Adrenal gland (tissue), 12 donors: ENCODE data around the gene CPXM1. TPM values are rescaled to one million over a fixed set of nuclear protein-coding genes. Genes with fewer than 3 reads are reported as not detected.
"Not testable (repeated sequence)": the region's sequence is repeated elsewhere in the genome, so short reads cannot be mapped to it uniquely, and the experiment has no call there.

Experiments
- DNase-seq, 7 donors: peaks; one replicate each; pipeline ENCODE4 v3.0.0-alpha.2; 2019 to 2020
- H3K27ac ChIP-seq, 5 donors: fragments of 200-600 bp; sonication (generic) in 4 of 5; 1 replicate in 3 of 5; 2 replicates in 2 of 5; pipeline versions ENCODE4 v1.5.1 to v1.8.0; 2016 to 2020; ENCODE audit warnings: mild to moderate bottlenecking in 1 of 5
- H3K27me3 ChIP-seq: fragments of 200-600 bp; 2 replicates; pipeline ENCODE4 v1.8.0; 2021
- H3K36me3 ChIP-seq, 2 donors: fragments of 200-600 bp; replicated peaks in 1 of 2; 1 replicate in 1 of 2; 2 replicates in 1 of 2; pipeline versions ENCODE4 v1.5.1 to v1.8.0; 2018 to 2022
- H3K4me1 ChIP-seq, 2 donors: fragments of 200-600 bp; replicated peaks in 1 of 2; 1 replicate in 1 of 2; 2 replicates in 1 of 2; pipeline versions ENCODE4 v1.5.1 to v1.8.0; 2018 to 2021
- H3K4me3 ChIP-seq, 4 donors: fragments of 200-600 bp; sonication (generic) in 3 of 4; one replicate each; pipeline ENCODE4 v1.5.1; 2016 to 2018
- H3K9me3 ChIP-seq, 3 donors: fragments of 200-600 bp; sonication (generic) in 1 of 3; replicated peaks in 1 of 3; 1 replicate in 2 of 3; 2 replicates in 1 of 3; pipeline versions ENCODE4 v1.5.1 to v1.8.0; 2016 to 2021
- POLR2A ChIP-seq, 2 donors: fragments of 450-650 bp; IDR thresholded peaks; one replicate each; pipeline ENCODE4 v1.6.1; 2017; ENCODE audit warnings: antibody characterized with exemption in 2 of 2, mild to moderate bottlenecking in 2 of 2, moderate library complexity in 1 of 2
- WGBS, 4 donors: extraction: QIAGEN DNeasy Blood & Tissue Kit in 2 of 4; methylation state at CpG; one replicate each; pipeline versions ENCODE4 v1.1.5 to v1.1.7; 2013 to 2017; 5-methylcytosine and 5-hydroxymethylcytosine counted together
- intact Hi-C, 2 donors: fragments of 100-400 bp; cut with DNase I; formaldehyde crosslinking; loops; one replicate each; pipeline versions ENCODE4 v1.14.1 to v1.15.0; 2022 to 2023
- polyA plus RNA-seq, 3 donors: library from polyadenylated mRNA; stranded (reverse); fragments of 200-250 nt in 2 of 3; fragments of 350-450 nt in 1 of 3; fragmentation: Illumina TruSeq in 1 of 3; extraction: RNeasy Lipid Tissue Mini Kit (QIAGEN cat#74804) in 1 of 3; gene quantifications; one replicate each; pipeline ENCODE4 v1.2.3, GENCODE V29; 2013 to 2014
- total RNA-seq, 9 donors: library from RNA; depleted of rRNA in 4 of 9; stranded (reverse); fragments of >200 nt in 4 of 9; fragments of 120-200 nt in 1 of 9; fragmentation: NEBNext Ultra II Directional in 1 of 9; extraction: Animal tissue kit (Norgen Biotek cat#: 25700) in 1 of 9; gene quantifications; one replicate each; pipeline versions ENCODE4 v1.1.0 to v1.2.4, GENCODE V29; 2013 to 2023
- TF ChIP-seq, protein P1 (sequence below), 6 experiments: fragments of 450-650 bp in 4 of 6; fragments of 200-600 bp in 2 of 6; sonication (generic) in 1 of 6; IDR thresholded peaks; 1 replicate in 5 of 6; 2 replicates in 1 of 6; pipeline versions ENCODE4 v1.5.1 to v1.8.0; 2016 to 2021; ENCODE audit warnings: antibody characterized with exemption in 6 of 6, mild to moderate bottlenecking in 2 of 6, moderate library complexity in 1 of 6
- donor health status: healthy with polysubstance abuse.
- donor health status: Bipolar disorder and iron deficiency.
- donor health status: DM: yes; HTN: yes; CAD: no.
- donor health status: DM: no; HTN: no; CAD: no.
- donor health status: DM: no; HTN: no; CAD: no.
- donor health status: DM: yes; HTN: yes; CAD: no.

The CPXM1 gene
- total and polyA plus RNA-seq, 12 donors, result 2.5 to 21.8 (median 11.2) TPM

DNA sequence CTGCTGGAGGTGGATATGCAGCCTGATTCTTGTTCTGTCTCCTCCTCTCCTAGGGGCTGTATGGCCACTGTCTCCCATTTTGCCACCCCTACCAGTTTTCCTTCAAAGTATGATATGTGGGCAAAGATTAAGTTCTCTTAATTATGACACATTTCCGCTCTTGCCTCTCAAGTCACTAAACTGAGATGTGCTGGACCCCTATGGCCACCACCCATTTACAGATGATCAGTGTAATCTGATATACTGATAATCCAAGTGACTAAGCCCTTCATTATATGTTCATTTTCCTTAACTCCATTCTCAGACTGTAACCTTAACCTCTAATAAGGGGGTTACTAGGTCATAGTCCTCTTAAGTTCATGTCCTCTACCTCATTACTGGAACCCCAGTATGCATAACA, 13.6 kb upstream of the CPXM1 start:
- Histone ChIP-seq H3K27me3 (no peaks in the 10 kb centered on the region), H3K27ac (peak overlapping the region in 1 of 5 donors; percentile 75), H3K36me3 (no peaks in the 10 kb centered on the region), H3K4me3 (no peak overlapping the region), H3K4me1 (peaks cover 0 to 4% of the 10 kb centered on the region in 2 donors), H3K9me3 (no peaks in the 10 kb centered on the region)
- no peak for TF ChIP-seq POLR2A (IDR thresholded peaks at IDR 0.05)
- TF ChIP-seq, protein P1, sequence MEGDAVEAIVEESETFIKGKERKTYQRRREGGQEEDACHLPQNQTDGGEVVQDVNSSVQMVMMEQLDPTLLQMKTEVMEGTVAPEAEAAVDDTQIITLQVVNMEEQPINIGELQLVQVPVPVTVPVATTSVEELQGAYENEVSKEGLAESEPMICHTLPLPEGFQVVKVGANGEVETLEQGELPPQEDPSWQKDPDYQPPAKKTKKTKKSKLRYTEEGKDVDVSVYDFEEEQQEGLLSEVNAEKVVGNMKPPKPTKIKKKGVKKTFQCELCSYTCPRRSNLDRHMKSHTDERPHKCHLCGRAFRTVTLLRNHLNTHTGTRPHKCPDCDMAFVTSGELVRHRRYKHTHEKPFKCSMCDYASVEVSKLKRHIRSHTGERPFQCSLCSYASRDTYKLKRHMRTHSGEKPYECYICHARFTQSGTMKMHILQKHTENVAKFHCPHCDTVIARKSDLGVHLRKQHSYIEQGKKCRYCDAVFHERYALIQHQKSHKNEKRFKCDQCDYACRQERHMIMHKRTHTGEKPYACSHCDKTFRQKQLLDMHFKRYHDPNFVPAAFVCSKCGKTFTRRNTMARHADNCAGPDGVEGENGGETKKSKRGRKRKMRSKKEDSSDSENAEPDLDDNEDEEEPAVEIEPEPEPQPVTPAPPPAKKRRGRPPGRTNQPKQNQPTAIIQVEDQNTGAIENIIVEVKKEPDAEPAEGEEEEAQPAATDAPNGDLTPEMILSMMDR (IDR thresholded peaks at IDR 0.05), result no peak
- peak in 1 of 7 donors; percentile 13 for DNase-seq
- intact Hi-C loops, result no loop called here
- WGBS, 4 donors, result 87 to 100% (median 96%) methylated on average over 1 of the region's 1 CpG

DNA sequence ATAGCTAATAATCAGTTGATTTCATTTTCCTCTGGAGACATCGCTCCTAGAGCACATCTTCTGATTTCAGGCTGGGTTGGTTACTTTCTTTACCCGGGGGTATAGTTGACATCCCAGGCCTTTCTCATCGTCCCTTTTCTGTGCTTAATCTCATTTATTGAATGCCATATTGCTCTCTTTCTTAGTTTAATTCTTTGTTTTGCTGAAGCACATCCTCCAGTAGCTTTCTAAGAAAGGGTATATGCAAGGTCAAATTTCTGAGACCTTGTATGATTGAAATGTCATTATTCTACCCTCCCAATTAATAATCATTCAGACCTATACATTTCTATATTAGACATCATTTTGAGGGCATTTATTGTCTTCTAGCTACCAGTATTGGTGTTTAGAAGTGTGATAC, 11.8 kb upstream of the CPXM1 start:
- Histone ChIP-seq H3K4me1 (peaks cover 0 to 4% of the 10 kb centered on the region in 2 donors), H3K36me3 (no peaks in the 10 kb centered on the region), H3K27ac (no peak overlapping the region), H3K4me3 (no peak overlapping the region), H3K9me3 (no peaks in the 10 kb centered on the region), H3K27me3 (no peaks in the 10 kb centered on the region)
- TF ChIP-seq, protein P1 (IDR thresholded peaks at IDR 0.05), result no peak
- no peak for TF ChIP-seq POLR2A (IDR thresholded peaks at IDR 0.05)
- no peak for DNase-seq
- intact Hi-C loops, result no loop called here
- WGBS, 4 donors, result 60 to 91% (median 76%) methylated on average over 3 of the region's 3 CpGs

DNA sequence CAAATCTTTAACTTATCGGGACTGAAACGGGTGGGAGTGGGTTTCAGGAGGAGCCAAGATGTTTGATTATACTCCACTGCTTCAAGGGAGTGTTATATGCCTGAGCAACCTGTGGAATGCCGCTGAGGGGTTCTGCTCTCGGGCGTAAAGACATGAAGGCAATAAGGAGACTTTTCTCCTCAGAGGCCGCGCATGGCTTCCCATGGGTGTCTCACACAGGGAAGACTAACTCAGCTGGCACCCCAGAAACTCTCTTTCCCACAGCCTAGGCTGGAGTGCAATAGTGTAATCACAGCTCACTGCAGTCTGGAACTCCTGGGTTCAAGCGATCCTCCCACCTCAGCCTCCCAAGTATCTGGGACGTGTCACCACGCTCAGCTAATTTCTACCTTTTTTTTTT, 9.3 kb upstream of the CPXM1 start:
- Histone ChIP-seq H3K4me1 (no peaks in the 10 kb centered on the region), H3K27me3 (peaks cover 8% of the 10 kb centered on the region), H3K4me3 (no peak overlapping the region), H3K27ac (no peak overlapping the region), H3K36me3 (no peaks in the 10 kb centered on the region), H3K9me3 (no peaks in the 10 kb centered on the region)
- no peak for TF ChIP-seq POLR2A (IDR thresholded peaks at IDR 0.05)
- TF ChIP-seq, protein P1 (IDR thresholded peaks at IDR 0.05), result no peak
- no peak for DNase-seq
- WGBS, 4 donors, result 76 to 89% (median 87%) methylated on average over 10 of the region's 10 CpGs
- intact Hi-C loops, result no loop called here

DNA sequence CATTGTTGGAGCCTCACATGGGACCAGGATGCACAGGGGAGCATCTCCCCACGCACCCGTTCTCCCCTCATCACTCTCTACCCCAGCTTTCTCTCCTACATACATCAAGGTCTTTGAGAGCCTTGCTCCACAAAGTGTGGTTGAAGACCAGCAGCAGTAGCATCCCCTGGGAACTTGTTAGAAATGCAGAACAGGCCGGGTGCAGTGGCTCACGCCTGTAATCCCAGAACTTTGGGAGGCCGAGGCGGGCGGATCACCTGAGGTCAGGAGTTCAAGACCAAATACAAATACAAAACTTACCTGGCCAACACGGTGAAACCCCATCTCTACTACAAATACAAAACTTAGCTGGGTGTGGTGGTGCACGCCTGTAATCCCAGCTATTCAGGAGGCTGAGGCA, 7.5 kb upstream of the CPXM1 start:
- 71 to 91% (median 77%) methylated on average over 5 to 9 of the region's 9 CpGs for WGBS, 4 donors
- intact Hi-C loops, H3K27me3 ChIP-seq, H3K9me3 ChIP-seq, DNase-seq, H3K27ac ChIP-seq, H3K4me3 ChIP-seq, H3K4me1 ChIP-seq, H3K36me3 ChIP-seq: not testable (repeated sequence)

DNA sequence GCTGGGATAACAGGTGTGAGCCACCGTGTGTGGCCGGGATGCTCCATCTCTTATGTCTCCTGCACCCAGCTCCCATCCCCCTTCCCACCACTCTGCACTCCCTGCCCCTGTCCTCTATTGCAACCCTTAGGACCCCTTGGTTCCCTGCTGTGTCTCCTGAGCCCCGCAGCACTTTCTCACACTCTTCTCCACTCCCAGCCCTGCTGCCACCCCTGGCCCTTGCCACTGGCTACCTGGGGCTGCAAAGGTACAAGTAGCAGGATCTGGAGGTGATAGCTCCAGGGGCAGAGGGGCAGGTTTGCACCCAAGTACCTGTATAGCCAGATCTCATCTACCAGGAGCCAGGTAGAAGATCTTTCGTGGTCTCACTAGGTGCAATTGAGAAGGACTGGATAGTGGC, 6.6 kb upstream of the CPXM1 start:
- Histone ChIP-seq H3K4me1 (no peaks in the 10 kb centered on the region), H3K36me3 (no peaks in the 10 kb centered on the region), H3K27ac (no peak overlapping the region), H3K4me3 (no peak overlapping the region), H3K27me3 (peaks cover 13% of the 10 kb centered on the region), H3K9me3 (no peaks in the 10 kb centered on the region)
- no peak for DNase-seq
- intact Hi-C loops, result no loop called here
- WGBS, 4 donors, result 70 to 76% (median 75%) methylated on average over 4 of the region's 4 CpGs
- no peak for TF ChIP-seq POLR2A (IDR thresholded peaks at IDR 0.05)
- TF ChIP-seq, protein P1 (IDR thresholded peaks at IDR 0.05), result no peak
